SIG-M5 treated with dmso at 0.1 percent for 504 hours (cell line): ENCODE data around the gene ACSF3.
"Not testable (repeated sequence)": the region's sequence is repeated elsewhere in the genome, so short reads cannot be mapped to it uniquely, and the experiment has no call there.

Experiments used
- DNase-seq: peaks from one replicate; lab custom pipeline; 2025; ENCODE audit not compliant: unreplicated experiment; lab: John Stamatoyannopoulos, UW

ACSF3 gene

DNA sequence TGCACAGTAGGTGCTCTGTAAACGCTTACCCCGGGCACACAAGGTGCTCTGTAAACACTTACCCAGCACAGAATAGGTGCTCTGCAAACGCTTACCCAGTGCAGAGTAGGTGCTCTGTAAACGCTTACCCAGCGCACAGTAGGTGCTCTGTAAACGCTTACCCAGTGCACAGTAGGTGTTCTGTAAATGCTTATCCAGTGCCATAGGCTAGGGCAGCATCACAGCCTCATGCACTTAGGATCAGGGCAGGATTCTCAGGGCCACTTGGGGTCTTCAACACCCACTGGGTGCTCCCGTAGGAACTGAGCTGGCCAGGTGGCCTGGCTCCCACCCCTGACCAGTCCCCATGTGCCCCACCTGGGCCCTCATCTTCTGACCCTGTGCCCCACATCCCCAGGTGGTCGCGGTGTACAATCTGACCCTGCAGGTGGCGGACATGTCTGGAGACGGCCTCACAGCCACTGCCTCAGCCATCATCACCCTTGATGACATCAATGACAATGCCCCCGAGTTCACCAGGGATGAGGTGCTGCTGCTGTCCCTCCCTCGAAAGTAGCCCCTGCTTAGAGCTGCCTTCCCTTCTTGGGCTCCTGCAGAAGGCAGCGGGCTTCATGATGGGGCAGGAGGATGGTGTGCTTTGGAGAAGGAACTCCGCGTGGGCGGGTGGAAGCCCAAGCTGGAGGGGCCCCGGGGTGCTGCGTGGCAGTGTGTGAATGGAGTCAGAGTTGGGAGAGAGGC lies 93.5 kb downstream of the ACSF3 start:
- DNase-seq, result peak; percentile 17

DNA sequence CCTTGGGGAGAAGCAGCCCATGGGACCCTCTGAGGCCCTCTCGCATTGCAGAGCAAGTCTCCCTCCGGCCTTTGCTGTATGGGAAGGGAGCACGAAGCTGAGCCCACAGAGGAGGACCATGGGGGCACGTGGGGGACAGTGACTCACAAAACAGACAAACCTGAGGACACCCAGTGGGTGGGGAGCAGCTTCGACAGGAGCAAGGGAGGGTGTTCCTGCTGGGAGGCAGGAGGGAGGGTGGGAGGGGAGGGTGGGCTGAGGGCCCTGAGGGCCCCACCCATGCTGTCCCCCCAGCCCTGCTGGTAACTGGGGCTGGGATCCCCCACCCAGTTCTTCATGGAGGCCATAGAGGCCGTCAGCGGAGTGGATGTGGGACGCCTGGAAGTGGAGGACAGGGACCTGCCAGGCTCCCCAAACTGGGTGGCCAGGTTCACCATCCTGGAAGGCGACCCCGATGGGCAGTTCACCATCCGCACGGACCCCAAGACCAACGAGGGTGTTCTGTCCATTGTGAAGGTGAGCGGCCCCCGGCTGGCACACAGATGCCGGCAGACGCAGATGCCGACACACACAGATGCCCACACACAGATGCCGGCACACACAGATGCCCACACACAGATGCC lies 94.2 kb downstream of the ACSF3 start:
- DNase-seq, result peak; percentile 38

DNA sequence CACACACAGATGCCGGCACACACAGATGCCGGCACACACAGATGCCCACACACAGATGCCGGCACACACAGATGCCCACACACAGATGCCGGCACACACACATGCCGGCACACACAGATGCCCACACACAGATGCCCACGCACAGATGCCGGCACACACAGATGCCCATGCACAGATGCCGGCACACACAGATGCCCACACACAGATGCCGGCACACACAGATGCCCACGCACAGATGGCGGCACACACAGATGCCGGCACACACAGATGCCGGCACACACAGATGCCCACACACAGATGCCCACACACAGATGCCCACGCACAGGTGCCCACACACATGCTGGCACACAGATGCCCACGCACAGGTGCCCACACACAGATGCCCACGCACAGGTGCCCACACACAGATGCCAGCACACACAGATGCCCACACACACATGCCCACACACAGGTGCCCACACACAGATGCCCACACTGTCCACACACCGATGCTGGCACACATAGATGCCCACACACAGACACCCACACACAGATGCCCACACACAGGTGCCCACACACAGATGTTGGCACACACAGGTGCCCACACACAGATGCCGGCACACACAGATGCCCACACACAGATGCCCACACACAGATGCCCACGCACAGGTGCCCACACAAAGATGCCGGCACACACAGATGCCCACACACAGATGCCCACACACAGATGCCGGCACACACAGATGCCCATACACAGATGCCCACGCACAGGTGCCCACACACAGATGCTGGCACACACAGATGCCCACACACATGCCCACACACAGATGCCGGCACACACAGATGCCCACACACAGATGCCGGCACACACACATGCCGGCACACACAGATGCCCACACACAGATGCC lies 95.1 kb downstream of the ACSF3 start:
- DNase-seq, result not testable (repeated sequence)

DNA sequence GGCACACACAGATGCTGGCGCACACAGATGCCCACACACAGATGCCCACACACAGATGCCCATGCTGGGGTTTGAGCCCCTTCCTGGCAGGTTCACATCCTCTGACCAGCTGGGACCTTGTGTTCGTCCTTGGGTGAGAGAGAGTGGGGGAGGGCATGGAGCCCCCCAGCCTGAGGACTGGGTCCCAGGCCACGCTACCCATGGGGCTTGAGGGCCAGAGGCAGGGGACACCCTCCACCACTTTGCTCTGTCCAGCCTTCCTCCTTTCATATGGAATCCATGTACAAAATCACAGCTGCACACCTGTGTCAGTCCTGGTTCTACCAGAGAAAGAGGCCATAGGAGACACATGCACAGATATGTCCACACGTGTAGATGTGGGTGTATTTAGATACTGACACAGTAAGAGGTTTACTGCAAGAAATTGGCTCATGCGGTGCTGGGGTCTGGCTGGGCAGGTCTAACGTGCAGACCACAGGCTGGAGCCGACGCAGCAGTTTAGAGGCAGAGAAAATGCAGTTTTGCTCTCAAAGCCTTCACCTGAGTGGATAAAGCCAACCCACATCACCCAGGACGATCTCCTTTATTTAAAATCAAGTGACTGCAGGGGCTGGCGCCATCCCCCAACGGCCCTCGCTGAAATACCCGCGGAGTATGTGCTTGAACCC lies 95.8 kb downstream of the ACSF3 start:
- no peak for DNase-seq

DNA sequence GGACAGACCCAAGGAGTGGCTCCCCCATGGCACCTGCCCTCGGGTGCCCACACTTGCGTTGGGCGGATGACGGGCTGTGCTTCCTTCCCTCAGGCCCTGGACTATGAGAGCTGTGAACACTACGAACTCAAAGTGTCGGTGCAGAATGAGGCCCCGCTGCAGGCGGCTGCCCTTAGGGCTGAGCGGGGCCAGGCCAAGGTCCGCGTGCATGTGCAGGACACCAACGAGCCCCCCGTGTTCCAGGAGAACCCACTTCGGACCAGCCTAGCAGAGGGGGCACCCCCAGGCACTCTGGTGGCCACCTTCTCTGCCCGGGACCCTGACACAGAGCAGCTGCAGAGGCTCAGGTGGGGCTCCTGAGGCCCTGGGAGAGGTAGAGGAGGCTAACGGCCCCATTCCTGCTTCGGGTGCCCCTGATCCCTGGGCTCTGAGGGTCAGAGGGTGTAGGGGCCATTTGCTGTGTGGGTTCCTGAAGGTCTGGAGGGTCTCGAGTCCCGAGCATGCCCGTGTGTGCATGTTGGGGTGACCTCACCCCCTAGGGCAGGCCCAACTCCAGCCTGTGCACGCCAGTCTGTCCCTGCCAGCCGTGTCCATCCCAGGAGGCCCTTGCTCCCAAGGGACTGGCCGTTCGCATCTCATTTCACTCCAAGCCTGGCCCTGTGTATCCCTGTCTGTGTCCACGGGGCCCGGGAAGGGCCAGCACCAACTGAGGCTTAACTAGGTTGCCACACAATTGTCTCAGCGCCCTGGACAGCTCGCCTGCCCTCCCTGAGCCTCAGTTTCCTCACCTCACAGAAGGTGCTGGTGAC lies 96.7 kb downstream of the ACSF3 start:
- no peak for DNase-seq

DNA sequence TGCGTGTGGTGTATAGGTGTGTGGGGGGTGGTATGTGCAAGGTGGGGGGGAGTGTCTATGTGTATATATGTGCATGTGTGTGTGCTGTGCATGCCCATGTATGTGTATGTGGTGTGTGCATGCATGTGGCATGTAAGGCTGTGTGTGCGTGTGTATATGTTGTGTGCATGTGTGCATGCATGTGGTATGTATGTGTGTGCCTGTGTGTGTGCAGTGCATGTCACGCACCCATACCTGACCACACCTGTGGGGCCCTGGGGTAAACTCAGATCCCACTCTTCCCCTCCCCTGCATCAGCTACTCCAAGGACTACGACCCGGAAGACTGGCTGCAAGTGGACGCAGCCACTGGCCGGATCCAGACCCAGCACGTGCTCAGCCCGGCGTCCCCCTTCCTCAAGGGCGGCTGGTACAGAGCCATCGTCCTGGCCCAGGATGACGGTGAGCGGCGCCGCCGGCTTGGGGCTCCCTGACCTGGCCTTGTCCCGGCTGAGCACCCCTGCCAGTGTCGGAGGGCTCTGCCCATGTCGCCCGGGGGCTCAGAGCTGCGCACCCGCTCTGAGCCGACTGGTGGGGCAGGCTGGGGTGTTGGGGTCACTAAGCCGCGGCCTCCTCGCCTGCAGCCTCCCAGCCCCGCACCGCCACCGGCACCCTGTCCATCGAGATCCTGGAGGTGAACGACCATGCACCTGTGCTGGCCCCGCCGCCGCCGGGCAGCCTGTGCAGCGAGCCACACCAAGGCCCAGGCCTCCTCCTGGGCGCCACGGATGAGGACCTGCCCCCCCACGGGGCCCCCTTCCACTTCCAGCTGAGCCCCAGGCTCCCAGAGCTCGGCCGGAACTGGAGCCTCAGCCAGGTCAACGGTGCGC lies 97.6 kb downstream of the ACSF3 start:
- DNase-seq, result no peak

DNA sequence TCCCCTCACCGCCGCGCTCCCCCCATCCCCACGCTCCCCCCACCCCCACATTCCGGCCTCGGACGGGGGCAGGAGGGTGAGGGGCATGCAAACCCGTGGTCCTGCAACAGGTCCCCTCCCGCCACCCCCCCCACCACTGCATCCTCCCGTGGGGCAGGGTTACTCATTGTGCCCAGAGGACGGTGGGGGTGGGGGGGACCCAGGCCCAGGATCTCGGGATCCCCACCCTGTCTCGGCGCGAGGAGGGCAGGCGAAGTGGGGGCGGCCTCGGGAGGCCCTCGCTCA lies 98.2 kb downstream of the ACSF3 start:
- no peak for DNase-seq

DNA sequence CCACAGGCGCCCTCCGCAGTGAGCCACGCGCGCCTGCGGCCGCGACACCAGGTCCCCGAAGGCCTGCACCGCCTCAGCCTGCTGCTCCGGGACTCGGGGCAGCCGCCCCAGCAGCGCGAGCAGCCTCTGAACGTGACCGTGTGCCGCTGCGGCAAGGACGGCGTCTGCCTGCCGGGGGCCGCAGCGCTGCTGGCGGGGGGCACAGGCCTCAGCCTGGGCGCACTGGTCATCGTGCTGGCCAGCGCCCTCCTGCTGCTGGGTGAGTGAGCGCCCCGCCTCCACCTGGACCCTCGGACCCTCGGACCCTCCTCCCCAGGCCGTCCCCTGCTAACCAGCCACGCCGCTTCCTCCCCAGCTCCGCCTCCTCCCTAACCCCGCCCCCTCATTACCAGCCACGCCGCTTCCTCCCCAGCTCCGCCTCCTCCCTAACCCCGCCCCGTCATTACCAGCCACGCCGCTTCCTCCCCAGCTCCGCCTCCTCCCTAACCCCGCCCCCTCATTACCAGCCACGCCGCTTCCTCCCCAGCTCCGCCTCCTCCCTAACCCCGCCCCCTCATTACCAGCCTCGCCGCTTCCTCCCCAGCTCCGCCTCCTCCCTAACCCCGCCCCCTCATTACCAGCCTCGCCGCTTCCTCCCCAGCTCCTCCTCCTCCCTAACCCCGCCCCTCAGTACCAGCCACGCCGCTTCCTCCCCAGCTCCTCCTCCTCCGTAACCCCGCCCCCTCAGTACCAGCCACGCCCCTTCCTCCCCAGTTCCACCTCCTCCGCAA lies 98.7 kb downstream of the ACSF3 start:
- peak; percentile 70 for DNase-seq

DNA sequence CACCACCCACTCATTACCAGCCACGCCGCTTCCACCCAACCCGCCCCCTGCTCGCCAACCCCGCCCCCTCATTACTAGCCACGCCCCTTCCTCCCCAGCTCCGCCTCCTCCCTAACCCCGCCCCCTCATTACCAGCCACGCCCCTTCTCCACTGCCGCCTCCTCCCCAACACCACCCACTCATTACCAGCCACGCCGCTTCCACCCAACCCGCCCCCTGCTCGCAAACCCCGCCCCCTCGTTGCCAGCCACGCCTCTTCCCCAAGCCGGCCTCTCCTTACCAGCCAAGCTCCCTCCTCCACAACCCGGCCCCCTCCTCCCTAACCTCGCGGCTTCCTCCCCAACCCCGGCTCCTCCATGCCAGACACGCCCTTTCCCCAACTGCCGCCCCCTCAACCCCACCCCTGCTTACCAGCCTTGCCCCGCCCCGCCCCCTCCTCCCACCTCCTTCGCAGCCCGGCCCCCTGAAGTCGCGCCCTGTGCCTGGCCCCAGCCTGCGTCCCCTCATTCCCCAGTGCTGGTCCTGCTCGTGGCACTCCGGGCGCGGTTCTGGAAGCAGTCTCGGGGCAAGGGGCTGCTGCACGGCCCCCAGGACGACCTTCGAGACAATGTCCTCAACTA lies 99.4 kb downstream of the ACSF3 start:
- peak; percentile 84 for DNase-seq

DNA sequence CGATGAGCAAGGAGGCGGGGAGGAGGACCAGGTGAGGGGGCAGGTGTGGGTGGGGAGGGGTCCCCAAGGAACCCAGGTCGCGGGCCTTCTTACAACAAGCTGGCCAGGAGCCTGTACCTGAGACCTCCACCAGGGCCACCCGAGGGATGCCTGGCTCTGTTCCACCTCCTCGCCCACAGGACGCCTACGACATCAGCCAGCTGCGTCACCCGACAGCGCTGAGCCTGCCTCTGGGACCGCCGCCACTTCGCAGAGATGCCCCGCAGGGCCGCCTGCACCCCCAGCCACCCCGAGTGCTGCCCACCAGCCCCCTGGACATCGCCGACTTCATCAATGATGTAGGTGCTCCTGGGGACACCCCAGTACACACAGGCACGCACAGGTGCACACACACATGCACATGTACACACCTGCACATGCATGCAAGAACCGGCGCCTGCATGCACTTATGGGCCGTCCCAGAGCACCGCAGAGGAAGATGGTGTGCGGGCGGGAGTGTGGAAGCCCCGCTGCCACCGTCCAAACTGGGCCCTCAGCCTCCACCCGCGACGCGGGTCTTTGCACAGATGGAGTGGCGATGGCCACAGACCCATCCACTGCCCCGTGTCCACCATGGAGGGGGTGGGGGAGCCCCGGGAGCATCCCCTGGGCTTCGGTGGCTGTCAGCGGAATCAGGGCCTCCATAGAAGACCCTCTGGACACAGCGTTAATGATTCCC lies 100.1 kb downstream of the ACSF3 start:
- DNase-seq, result no peak

DNA sequence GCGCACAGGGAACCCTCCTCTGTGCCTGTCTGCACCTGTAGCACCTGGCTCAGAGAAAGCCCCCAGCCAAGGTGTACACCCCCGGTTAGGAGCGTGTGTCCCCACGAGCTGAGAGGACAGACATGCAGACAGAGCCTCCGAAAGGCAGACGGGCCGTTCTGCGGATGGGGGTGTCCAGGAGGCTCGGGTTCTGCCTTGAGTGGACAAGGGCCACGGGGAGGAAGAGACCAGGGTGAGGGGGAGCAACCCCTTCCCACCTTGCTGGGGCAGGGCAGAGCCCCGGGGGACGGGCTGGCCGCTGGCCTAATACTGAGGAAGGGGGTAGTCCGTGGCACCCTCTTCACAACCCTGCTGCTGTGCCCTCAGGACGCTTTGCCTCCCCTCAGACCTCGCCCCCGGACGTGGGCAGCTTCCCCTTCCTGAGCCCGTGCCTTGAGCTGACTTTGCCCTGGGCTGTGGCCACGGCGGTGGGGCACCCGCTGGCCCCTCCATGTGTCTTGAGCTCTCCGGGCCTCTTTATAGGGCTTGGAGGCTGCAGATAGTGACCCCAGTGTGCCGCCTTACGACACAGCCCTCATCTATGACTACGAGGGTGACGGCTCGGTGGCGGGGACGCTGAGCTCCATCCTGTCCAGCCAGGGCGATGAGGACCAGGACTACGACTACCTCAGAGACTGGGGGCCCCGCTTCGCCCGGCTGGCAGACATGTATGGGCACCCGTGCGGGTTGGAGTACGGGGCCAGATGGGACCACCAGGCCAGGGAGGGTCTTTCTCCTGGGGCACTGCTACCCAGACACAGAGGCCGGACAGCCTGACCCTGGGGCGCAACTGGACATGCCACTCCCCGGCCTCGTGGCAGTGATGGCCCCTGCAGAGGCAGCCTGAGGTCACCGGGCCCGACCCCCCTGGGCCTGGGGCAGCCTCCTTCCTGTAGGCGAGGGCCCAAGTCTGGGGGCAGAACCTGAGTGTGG lies 101.0 kb downstream of the ACSF3 start:
- no peak for DNase-seq

DNA sequence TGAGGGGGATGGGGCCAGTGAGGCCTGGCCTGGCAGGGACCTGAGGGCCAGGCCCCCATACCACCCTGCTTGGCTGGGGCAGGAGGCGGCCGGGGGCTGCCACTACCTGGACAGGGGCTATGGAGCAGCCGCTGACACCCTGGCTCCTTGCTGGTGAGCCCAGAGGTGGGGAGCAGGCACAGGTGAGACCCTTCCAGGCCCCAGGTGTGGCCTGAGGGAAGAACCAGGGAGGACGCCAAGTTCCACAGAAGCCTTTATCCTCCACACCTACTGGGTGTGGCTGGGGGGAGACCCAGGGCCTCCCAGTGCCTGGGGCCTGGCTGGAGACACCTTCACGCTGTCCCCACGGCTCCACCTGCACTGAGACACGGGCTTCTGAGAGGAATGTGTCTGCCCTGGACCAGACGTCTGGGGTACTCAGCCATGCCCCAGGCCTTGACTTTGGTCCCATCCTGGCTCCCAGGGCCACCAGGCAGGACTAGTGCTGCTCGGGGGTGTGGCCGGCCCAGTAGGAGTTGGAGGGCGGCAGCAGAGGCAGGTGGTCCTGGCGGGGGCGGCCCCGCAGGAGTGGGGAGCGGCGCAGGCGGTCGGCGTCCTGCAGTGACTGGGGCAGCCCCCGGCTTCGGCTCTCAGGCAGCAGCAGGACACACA lies 102.0 kb downstream of the ACSF3 start:
- DNase-seq, result no peak

DNA sequence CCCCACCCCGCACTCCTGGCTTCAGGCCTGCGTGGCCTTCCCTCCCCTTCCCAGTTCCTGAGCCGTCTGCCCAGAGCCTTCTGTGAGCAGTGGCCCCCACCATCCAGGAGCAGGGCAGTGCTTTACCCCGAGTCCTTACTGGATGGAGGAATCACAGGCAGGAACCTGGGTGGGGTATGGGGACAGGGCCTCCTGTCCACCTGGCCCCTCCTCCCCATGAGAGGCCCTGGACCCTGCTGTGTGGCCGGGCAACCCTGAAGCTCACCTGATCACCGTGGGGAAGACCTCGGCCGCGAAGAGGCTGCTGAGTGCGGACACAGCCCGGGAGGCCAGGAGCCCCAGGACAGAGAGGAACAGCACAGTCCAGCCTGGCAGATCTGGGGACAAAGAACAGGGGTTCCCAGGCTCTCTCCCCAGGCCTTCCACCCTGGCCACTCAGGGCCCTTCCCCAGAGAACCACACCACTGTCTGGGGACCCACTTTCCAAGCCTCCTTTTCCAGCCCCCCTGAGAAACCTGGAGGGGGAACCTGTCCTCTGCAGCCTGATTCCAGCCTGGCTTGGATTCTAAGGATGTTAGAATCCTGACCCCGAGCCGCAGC lies 103.5 kb downstream of the ACSF3 start:
- DNase-seq, result no peak

DNA sequence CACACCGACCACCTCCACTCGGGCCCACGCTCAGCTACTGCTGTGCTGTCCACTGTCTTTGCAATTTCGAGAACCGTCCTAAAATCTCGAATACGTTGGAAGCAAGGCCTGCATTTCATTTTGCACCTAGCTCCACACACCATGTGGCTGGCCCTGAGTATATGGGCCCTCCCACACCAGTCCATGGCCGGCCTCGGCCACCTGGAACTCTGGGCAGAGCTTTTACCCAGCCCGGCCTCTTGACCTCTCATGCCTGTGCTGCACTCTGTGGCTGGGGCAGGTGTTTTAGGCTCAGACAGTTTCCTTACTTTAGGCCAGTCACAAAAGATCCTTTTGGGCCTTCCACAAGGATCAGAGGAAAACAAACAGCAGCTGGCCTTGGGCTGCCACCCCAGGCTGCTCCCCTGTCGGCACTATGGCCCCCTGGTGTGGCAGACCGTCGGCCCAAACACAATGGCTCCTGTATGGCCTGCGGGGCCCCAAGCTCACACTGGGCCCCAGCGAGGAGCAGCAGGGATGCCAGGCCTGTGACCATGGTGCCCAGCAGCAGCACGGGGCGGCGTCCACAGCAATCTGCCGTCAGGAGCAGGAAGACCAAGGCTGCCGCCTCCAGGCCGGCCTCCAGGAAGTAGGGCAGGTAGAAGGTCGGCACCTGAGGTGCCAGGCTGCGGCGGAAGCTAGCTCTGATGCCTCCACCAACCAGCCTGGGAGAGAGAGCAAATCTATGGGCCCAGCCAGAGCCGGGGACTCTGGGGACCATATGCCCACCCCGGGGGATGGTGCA lies 104.2 kb downstream of the ACSF3 start:
- DNase-seq, result no peak
